Measurements from ENCODE around the gene OGFOD3. TPM values are rescaled to one million over a fixed set of nuclear protein-coding genes. Genes with fewer than 3 reads are reported as not detected.

OGFOD3 gene
- total RNA-seq, 1 donor, result 25.3 TPM

DNA sequence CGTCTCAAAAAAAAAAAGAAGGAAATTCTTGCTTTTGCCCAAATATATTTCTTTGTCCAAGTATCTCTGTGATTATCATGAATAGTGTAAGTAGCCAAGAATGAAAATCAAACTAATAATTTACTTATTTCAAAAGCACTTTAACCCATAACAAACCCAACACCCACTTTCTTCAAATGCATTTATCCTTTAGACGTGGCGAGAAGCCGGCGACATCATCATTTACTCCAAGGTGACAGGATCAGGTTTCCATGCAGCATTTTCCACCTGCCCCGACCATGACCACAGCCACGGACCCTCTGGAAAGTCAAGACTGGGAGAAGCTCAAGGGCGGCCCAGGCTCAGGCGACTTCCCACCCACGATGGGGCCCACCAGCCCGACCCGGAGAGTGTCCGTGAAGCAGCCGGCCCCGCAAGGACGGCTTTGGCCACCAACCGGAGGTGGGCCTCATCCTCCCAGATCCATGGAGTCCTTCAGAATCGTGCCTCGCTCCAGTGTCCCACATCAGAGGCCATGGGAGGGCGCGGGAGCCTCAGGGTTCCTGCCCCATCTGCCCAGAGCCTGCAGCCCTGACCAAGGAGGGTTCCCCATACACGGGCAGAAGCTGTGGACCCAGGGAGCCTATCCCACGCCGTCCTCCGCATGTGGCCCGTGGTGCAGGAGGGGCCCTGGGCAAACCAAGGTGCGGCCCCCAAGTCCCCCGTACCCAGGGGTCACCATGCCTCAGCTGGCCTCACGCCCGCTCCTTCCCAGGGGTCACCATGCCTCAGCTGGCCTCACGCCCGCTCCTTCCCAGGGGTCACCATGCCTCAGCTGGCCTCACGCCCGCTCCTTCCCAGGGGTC, 28.1 kb downstream of the OGFOD3 start:
- no peaks in the 10 kb centered on the region for H3K36me3 ChIP-seq (ENCODE audit: insufficient read depth, low read length)
- H4K20me1 ChIP-seq (ENCODE audit: insufficient read depth, low read length), result no peaks in the 10 kb centered on the region

DNA sequence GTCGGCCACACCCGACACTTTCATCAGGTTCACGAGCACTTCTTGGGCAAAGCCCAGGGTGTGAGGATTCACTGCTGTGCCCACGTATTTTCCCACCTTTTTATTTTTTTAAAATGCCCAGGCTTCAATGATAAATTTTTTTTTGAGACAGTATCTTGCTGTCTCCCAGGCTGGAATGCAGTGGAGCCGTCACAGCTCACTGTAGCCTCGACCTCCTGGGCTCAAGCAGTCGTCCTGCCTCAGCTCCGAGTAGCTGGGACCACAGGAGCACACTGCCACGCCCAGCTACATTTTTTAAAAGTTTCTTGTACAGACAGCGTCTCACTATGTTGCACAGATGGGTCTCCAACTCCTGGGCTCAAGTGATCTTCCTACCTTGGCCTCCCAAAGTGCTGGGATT, 29.0 kb downstream of the OGFOD3 start:
- H4K20me1 ChIP-seq (ENCODE audit: insufficient read depth, low read length), result no peaks in the 10 kb centered on the region
- DNase-seq (ENCODE audit: insufficient read length, low spot score, missing footprints), result no peak
- H3K9me3 ChIP-seq (ENCODE audit: low read depth, low read length), result no peaks in the 10 kb centered on the region

More for the DNA sequence above, 28.1 kb downstream of the OGFOD3 start:
- Histone ChIP-seq H3K4me1 (ENCODE audit: insufficient read depth, low read length) (peaks cover under 1% of the 10 kb centered on the region), H3K27ac (ENCODE audit: low read depth, low read length) (no peak overlapping the region), H2AFZ (ENCODE audit: low read length) (no peak overlapping the region), H3K4me3 (ENCODE audit: insufficient read depth, low read length) (no peak overlapping the region), H3K79me2 (ENCODE audit: insufficient read depth, low read length) (no peaks in the 10 kb centered on the region), H3K27me3 (ENCODE audit: insufficient read depth, low read length) (peaks cover 29% of the 10 kb centered on the region), H3K4me2 (ENCODE audit: insufficient read depth, low read length) (no peak overlapping the region), H3K9me3 (ENCODE audit: low read depth, low read length) (no peaks in the 10 kb centered on the region)
- TF ChIP-seq, protein P1, sequence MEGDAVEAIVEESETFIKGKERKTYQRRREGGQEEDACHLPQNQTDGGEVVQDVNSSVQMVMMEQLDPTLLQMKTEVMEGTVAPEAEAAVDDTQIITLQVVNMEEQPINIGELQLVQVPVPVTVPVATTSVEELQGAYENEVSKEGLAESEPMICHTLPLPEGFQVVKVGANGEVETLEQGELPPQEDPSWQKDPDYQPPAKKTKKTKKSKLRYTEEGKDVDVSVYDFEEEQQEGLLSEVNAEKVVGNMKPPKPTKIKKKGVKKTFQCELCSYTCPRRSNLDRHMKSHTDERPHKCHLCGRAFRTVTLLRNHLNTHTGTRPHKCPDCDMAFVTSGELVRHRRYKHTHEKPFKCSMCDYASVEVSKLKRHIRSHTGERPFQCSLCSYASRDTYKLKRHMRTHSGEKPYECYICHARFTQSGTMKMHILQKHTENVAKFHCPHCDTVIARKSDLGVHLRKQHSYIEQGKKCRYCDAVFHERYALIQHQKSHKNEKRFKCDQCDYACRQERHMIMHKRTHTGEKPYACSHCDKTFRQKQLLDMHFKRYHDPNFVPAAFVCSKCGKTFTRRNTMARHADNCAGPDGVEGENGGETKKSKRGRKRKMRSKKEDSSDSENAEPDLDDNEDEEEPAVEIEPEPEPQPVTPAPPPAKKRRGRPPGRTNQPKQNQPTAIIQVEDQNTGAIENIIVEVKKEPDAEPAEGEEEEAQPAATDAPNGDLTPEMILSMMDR (IDR thresholded peaks at IDR 0.05; ENCODE audit: extremely low read depth, low read depth, low read length), result no peak
- DNase-seq (ENCODE audit: insufficient read length, low spot score, missing footprints), result no peak

DNA sequence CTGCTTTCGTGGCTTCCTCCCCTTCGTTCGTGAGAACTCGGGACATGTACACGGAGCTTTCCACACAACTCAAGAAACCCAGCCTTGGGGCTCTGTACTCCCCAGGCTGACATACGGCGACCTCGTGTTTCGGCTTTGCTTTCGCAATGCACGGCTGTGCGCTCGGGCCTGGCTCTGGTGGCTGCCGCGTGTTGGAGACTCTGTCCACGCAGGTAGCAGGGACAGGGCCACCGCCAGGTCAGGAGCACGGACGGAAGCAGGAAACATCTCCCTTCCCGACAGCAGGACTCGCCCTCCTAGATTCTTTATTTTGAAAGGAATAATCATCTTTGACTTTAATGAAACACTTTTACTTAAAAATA, 29.5 kb downstream of the OGFOD3 start:
- Histone ChIP-seq H4K20me1 (ENCODE audit: insufficient read depth, low read length) (no peaks in the 10 kb centered on the region), H3K36me3 (ENCODE audit: insufficient read depth, low read length) (no peaks in the 10 kb centered on the region), H3K4me1 (ENCODE audit: insufficient read depth, low read length) (peaks cover 8% of the 10 kb centered on the region), H3K27ac (ENCODE audit: low read depth, low read length) (no peak overlapping the region), H3K9me3 (ENCODE audit: low read depth, low read length) (no peaks in the 10 kb centered on the region), H3K4me2 (ENCODE audit: insufficient read depth, low read length) (no peak overlapping the region), H3K79me2 (ENCODE audit: insufficient read depth, low read length) (no peaks in the 10 kb centered on the region), H3K27me3 (ENCODE audit: insufficient read depth, low read length) (peaks cover 37% of the 10 kb centered on the region), H3K4me3 (ENCODE audit: insufficient read depth, low read length) (no peak overlapping the region), H2AFZ (ENCODE audit: low read length) (no peak overlapping the region)
- TF ChIP-seq, protein P1 (IDR thresholded peaks at IDR 0.05; ENCODE audit: extremely low read depth, low read depth, low read length), result no peak
- DNase-seq (ENCODE audit: insufficient read length, low spot score, missing footprints), result no peak

More for the DNA sequence above, 29.0 kb downstream of the OGFOD3 start:
- Histone ChIP-seq H2AFZ (ENCODE audit: low read length) (no peak overlapping the region), H3K4me2 (ENCODE audit: insufficient read depth, low read length) (no peak overlapping the region), H3K4me3 (ENCODE audit: insufficient read depth, low read length) (no peak overlapping the region), H3K4me1 (ENCODE audit: insufficient read depth, low read length) (peaks cover 8% of the 10 kb centered on the region), H3K36me3 (ENCODE audit: insufficient read depth, low read length) (no peaks in the 10 kb centered on the region), H3K27me3 (ENCODE audit: insufficient read depth, low read length) (peaks cover 36% of the 10 kb centered on the region), H3K79me2 (ENCODE audit: insufficient read depth, low read length) (no peaks in the 10 kb centered on the region), H3K27ac (ENCODE audit: low read depth, low read length) (no peak overlapping the region)
- TF ChIP-seq, protein P1 (IDR thresholded peaks at IDR 0.05; ENCODE audit: extremely low read depth, low read depth, low read length), result no peak

DNA sequence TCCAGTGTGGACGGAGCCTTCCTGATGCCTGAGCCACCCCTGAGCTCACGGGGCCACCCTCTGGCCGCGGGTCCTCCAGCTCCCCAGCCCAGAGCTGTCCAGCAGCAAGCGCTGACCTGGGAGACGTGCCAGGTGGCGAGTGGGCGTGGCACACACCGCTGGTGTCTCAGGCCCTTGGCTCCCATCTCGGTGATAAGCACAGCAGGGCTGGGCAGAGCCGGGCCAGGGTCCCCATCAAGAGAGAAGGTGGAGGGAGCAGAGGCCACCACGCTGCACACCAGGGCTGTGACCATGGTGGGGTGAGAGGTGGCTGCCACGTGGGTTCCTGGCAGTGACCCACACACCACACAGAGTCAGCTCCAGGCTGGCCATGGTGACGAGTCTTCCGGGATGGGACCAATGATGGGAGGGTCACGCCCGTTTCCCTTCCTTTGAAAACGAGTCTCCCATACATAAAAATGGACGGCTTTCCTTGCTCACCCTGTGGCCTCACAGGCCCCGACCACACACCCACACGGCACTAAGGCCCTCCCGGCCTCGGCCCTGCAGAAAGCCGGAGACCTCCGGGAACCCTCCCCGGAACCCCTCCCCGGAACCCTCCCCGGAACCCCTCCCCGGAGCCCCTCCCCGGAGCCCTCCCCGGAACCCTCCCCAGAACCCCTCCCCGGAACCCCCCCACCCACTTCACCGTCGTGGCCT, 30.0 kb downstream of the OGFOD3 start:
- TF ChIP-seq, protein P1 (IDR thresholded peaks at IDR 0.05; ENCODE audit: extremely low read depth, low read depth, low read length), result no peak
- H3K4me1 ChIP-seq (ENCODE audit: insufficient read depth, low read length), result peaks cover 8% of the 10 kb centered on the region
- no peaks in the 10 kb centered on the region for H4K20me1 ChIP-seq (ENCODE audit: insufficient read depth, low read length)
- no peak overlapping the region for H3K27ac ChIP-seq (ENCODE audit: low read depth, low read length)
- DNase-seq (ENCODE audit: insufficient read length, low spot score, missing footprints), result peak; percentile 82
- no peak overlapping the region for H3K4me2 ChIP-seq (ENCODE audit: insufficient read depth, low read length)
- no peak overlapping the region for H2AFZ ChIP-seq (ENCODE audit: low read length)
- H3K79me2 ChIP-seq (ENCODE audit: insufficient read depth, low read length), result no peaks in the 10 kb centered on the region
- no peaks in the 10 kb centered on the region for H3K9me3 ChIP-seq (ENCODE audit: low read depth, low read length)
- no peaks in the 10 kb centered on the region for H3K36me3 ChIP-seq (ENCODE audit: insufficient read depth, low read length)
- peaks cover 37% of the 10 kb centered on the region for H3K27me3 ChIP-seq (ENCODE audit: insufficient read depth, low read length)
- H3K4me3 ChIP-seq (ENCODE audit: insufficient read depth, low read length), result no peak overlapping the region

All from osteoblast (primary cell).